Measurements from ENCODE around the gene KCNJ12. TPM values are rescaled to one million over a fixed set of nuclear protein-coding genes. Genes with fewer than 3 reads are reported as not detected.
A peak's percentile ranks its signal among the peaks of the same experiment; 100 is the strongest.
"Not testable (repeated sequence)": the region's sequence is repeated elsewhere in the genome, so short reads cannot be mapped to it uniquely, and the experiment has no call there.

Gene KCNJ12
- total RNA-seq, 4 donors from 2014 or later = 0.94 to 1.7 TPM; not detected in 2

DNA sequence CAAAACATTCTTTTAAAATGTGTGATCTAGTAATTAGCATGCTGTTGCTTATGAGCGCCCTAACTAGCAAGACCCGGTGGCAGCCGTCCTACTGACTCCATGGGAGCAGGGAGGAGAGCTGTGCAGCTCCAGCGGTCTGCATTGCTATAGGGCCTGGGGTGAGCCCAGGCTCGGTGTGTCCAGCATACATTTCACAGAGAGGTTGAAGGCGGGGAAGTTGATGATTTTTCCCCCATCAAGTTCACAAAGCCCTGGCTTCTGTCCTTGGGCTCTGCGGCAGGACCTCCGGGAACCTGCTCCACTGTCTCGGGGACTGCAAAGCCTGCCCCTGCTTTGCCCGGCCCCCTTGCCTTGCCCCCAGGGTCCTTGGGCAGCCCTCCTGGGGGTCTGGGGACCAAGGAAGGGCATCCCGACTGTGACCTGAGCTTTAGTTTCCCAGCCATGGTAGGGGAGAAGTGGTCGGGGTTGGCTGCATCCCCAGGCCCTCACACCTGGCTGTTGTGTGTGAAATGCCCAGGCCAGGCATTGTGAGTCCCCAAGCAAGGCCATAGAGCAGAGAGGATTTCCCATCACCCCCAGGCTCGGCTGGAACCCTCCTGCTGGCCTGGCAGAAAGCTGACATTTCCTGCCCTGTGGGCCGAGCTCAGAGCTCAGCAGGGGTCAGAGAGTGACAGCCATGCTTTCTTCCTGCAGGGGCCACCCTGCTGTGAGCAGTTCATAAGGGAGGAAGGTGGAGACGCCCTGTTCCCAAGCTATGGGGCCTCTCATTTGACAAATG is 24.8 kb downstream of the KCNJ12 start:
- Histone ChIP-seq H3K4me3 (no peak overlapping the region), H3K4me1 (no peaks in the 10 kb centered on the region), H3K36me3 (no peaks in the 10 kb centered on the region), H3K27ac (no peak overlapping the region), H3K9me3 (no peaks in the 10 kb centered on the region), H3K27me3 (no peaks in the 10 kb centered on the region)
- TF ChIP-seq POLR2A (IDR thresholded peaks at IDR 0.05) = no peak
- TF ChIP-seq CTCF (IDR thresholded peaks at IDR 0.05) = no peak
- no peak for DNase-seq

DNA sequence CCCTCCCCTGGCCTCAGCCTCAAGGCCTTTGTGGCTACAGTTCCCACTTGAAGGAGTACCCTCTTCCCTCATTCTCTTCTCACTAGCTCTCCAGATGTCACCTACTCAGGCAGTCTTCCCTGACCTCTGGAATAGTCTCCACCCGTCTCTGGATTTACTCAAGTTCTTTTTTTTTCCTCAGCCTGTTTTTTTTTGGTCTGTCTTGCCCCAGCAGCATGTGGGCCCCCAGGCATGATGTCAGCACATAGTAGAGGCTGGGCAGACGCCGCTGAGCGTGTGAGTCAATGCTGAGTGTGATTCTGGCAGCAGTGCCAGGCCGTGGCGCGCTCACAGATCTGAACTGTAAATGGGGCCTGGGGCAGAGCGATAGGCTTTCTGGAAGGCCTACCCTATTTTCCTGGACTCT is 26.0 kb downstream of the KCNJ12 start:
- H3K4me1 ChIP-seq, H3K4me3 ChIP-seq, DNase-seq, H3K36me3 ChIP-seq, H3K9me3 ChIP-seq, H3K27me3 ChIP-seq: not testable (repeated sequence)
- peak overlapping the region in 1 of 4 donors; percentile 39 for H3K27ac ChIP-seq

DNA sequence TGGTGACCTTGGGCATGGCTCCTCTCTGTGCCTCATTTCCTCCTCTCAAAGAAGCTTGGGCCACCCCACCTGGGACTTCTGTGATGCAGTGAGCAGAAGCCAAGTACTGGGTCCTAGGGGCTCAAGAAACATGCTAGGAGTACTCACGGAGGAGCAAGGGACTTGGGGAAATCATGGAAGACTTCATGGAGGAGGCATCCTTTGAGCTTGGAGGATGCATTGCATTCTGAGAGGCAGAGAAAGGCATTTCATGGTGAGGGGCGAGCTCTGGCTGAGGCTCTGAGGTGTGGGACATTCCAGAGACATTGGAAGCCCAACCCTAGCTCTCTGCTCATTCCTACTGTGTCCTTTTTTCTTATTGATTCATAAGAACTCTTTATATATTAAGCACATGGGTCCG is 26.8 kb downstream of the KCNJ12 start:
- not testable (repeated sequence) for H3K27ac ChIP-seq, H3K9me3 ChIP-seq, H3K4me3 ChIP-seq, H3K36me3 ChIP-seq, DNase-seq, H3K4me1 ChIP-seq, H3K27me3 ChIP-seq

DNA sequence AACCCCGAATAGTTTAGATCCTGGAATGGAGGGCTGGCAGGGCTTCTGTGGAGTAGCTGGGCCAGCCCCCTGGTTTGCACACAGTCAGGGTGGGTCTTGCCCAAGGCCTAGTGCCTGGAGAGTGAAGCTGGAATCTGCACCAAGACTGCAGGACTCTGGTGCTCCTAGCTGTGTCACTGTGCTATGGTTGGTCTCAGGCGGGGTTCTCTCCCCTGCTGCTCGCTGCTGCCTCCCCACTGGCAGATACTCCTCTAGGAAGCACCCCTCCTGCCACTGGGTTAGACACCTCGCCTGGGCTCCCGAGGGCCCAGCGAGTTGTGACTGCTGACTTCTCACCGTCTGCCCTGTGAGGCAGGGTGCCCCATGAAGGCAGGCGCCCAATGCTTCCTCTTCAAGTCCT is 27.9 kb downstream of the KCNJ12 start:
- not testable (repeated sequence) for H3K9me3 ChIP-seq, H3K27ac ChIP-seq, H3K36me3 ChIP-seq, H3K4me1 ChIP-seq, H3K27me3 ChIP-seq, H3K4me3 ChIP-seq, DNase-seq

DNA sequence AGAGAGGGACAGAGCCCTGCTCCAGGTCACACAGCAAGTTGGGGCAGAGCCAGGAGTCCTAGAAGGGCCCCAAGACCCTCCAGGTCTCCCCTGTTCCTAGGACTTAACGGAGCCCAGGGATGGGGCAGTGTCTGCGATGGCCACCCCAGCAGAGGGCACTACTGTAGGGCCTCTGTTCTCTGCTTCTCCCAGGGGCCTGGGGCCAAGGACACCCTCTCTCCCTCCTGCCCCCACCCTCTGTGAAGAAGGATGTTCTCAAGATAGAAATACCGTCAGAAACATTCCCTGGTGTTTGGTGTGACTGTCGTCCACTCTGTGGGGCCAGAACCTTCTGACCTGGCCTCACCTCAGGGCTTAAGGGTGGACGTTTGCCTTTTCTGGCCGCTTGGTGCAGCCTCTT is 28.4 kb downstream of the KCNJ12 start:
- H3K4me3 ChIP-seq, H3K27me3 ChIP-seq, H3K9me3 ChIP-seq, H3K36me3 ChIP-seq, DNase-seq, H3K4me1 ChIP-seq: not testable (repeated sequence)
- peak overlapping the region in 1 of 4 donors; percentile 8 for H3K27ac ChIP-seq

GRCh38 chr17:21404956-21405731 is 29.0 kb downstream of the KCNJ12 start:
- not testable (repeated sequence) for H3K9me3 ChIP-seq, DNase-seq, H3K4me3 ChIP-seq, H3K36me3 ChIP-seq, H3K27me3 ChIP-seq, H3K4me1 ChIP-seq
- peak overlapping the region in 1 of 4 donors; percentile 8 for H3K27ac ChIP-seq

- not testable (repeated sequence) for H3K36me3 ChIP-seq, DNase-seq, H3K9me3 ChIP-seq, H3K27me3 ChIP-seq, H3K4me3 ChIP-seq, H3K27ac ChIP-seq, H3K4me1 ChIP-seq
Observed at GRCh38 chr17:21405904-21406400, 29.8 kb downstream of the KCNJ12 start.

GRCh38 chr17:21406616-21407404 is 30.7 kb downstream of the KCNJ12 start:
- not testable (repeated sequence) for H3K4me3 ChIP-seq, H3K9me3 ChIP-seq, H3K36me3 ChIP-seq, DNase-seq, H3K27ac ChIP-seq, H3K27me3 ChIP-seq, H3K4me1 ChIP-seq

- not testable (repeated sequence) for H3K36me3 ChIP-seq, H3K27me3 ChIP-seq, H3K27ac ChIP-seq, H3K4me3 ChIP-seq, H3K4me1 ChIP-seq, H3K9me3 ChIP-seq, DNase-seq
Observed at GRCh38 chr17:21407752-21408151, 31.6 kb downstream of the KCNJ12 start.

- H3K27me3 ChIP-seq = not testable (repeated sequence)
Observed at GRCh38 chr17:21408224-21408623, 32.1 kb downstream of the KCNJ12 start.

DNA sequence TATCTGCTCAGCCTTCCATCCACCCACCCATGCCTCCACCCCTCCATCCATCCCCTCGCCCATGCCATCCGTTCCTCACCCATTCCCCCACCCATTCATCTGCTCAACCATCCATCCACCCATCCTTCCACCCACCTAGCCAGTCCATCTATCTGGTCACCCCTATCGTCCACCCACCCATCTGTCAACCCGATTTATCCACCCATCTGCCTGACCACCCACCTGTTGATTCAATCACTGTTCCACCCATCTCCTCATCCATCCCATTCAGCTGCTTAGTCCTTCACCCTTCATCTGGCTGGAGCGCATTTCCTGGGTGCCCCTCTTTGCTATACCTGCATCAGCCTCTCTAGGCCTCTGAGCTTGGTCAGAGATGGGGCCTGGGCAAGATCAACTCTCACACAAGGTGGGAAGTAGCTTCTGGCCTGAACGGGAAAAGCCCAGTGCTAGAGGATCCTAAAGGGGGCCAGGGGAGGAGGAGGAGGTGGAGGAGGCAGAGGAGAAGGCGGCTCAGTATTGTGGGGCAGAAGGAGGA is 32.7 kb downstream of the KCNJ12 start:
- DNase-seq, H3K27me3 ChIP-seq, H3K27ac ChIP-seq, H3K36me3 ChIP-seq, H3K4me3 ChIP-seq, H3K9me3 ChIP-seq, H3K4me1 ChIP-seq: not testable (repeated sequence)

More at GRCh38 chr17:21408224-21408623, 32.1 kb downstream of the KCNJ12 start:
- not testable (repeated sequence) for H3K36me3 ChIP-seq, H3K4me1 ChIP-seq, H3K27ac ChIP-seq, H3K4me3 ChIP-seq, DNase-seq, H3K9me3 ChIP-seq

GRCh38 chr17:21409388-21409787 is 33.2 kb downstream of the KCNJ12 start:
- not testable (repeated sequence) for H3K4me1 ChIP-seq, H3K4me3 ChIP-seq, H3K27ac ChIP-seq, H3K9me3 ChIP-seq, H3K27me3 ChIP-seq, DNase-seq, H3K36me3 ChIP-seq

DNA sequence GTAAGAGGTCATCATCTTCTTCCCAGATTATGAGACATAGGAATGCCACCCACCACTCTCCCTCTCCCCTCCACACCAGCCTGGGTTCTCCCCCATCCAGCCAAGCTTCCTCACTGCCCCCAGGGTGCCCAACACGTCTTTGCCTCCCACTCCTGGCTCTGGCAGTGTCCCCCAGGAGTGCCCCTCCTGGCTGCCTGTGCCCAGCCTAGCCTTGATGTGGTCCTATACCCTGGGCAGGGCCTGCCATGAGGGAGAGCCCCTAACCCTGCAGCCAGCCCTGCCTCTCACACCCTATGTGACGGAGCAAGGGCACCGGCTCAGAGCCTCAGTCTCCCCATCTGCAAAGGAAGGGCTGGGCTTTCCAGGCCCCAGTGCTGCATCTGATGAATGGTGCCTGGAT is 33.8 kb downstream of the KCNJ12 start:
- not testable (repeated sequence) for H3K27ac ChIP-seq, H3K4me1 ChIP-seq, H3K27me3 ChIP-seq, DNase-seq, H3K36me3 ChIP-seq, H3K9me3 ChIP-seq, H3K4me3 ChIP-seq

All from Peyer's patch (tissue), 4 donors.